K562 (cell line): ENCODE data around the gene DTNA.
"Not testable (repeated sequence)": the region's sequence is repeated elsewhere in the genome, so short reads cannot be mapped to it uniquely, and the experiment has no call there.

Experiments
- CTCF ChIP-seq, 3 experiments: IDR thresholded peaks in 2 of 3; conservative IDR thresholded peaks in 1 of 3; 2 replicates each; pipeline ENCODE4 v1.5.1; 2011 to 2012; ENCODE audit warnings: low read length in 3 of 3, mild to moderate bottlenecking in 3 of 3, control low read depth in 2 of 3, improper control_type of control experiment in 1 of 3, inconsistent platforms in 1 of 3, low read depth in 1 of 3, mixed read lengths in 1 of 3, moderate library complexity in 1 of 3; ENCODE audit not compliant: insufficient read depth in 2 of 3
- E2F1 ChIP-seq: sonication (generic); formaldehyde crosslinking; IDR thresholded peaks from 2 replicates; pipeline ENCODE4 v1.8.1; 2023; ENCODE audit warnings: mild to moderate bottlenecking, missing genetic modification reagents, moderate library complexity
- FOXJ3 ChIP-seq: sonication (generic); formaldehyde crosslinking; IDR thresholded peaks from 2 replicates; pipeline ENCODE4 v1.4.0; 2020; ENCODE audit warnings: mild to moderate bottlenecking, missing genetic modification reagents
- FOXP4 ChIP-seq: sonication (generic); formaldehyde crosslinking; IDR thresholded peaks from 2 replicates; pipeline ENCODE4 v1.8.0; 2022; ENCODE audit warnings: mild to moderate bottlenecking, missing genetic modification reagents, borderline replicate concordance
- POLR2A ChIP-seq: fragments of 450-650 bp; conservative IDR thresholded peaks from 2 replicates; pipeline ENCODE4 v1.6.1; 2016
- PTBP1 ChIP-seq: fragments of 200-400 bp; formaldehyde crosslinking; IDR thresholded peaks from 2 replicates; pipeline ENCODE4 v1.6.1; 2017; ENCODE audit warnings: low read depth, low read length
- RBM17 ChIP-seq: fragments of 200-400 bp; formaldehyde crosslinking; IDR thresholded peaks from 2 replicates; pipeline ENCODE4 v1.6.1; 2017; ENCODE audit warnings: low read depth, mild to moderate bottlenecking, low read length, borderline replicate concordance
- SAFB ChIP-seq: fragments of 200-400 bp; formaldehyde crosslinking; IDR thresholded peaks from 2 replicates; pipeline ENCODE4 v1.6.1; 2017; ENCODE audit warnings: low read depth, low read length, borderline replicate concordance
- TF ChIP-seq, protein P1 (sequence below): IDR thresholded peaks from 2 replicates; pipeline ENCODE4 v1.6.1; 2011; ENCODE audit not compliant: insufficient read length; ENCODE audit errors: extremely low read depth

- not testable (repeated sequence) for TF ChIP-seq POLR2A; PTBP1; RBM17; CTCF (IDR thresholded peaks at IDR 0.05 in 2 of 3, conservative IDR thresholded peaks at IDR 0.05 in 1 of 3; ENCODE audit: insufficient read depth in 2 of 3, low read depth in 1 of 3, low read length in 3 of 3); E2F1; FOXJ3; FOXP4 (CRISPR knock-in tag); SAFB
- TF ChIP-seq, protein P1, sequence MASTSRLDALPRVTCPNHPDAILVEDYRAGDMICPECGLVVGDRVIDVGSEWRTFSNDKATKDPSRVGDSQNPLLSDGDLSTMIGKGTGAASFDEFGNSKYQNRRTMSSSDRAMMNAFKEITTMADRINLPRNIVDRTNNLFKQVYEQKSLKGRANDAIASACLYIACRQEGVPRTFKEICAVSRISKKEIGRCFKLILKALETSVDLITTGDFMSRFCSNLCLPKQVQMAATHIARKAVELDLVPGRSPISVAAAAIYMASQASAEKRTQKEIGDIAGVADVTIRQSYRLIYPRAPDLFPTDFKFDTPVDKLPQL, result not testable (repeated sequence)
Observed at GRCh38 chr18:34922594-34922993, 212.5 kb downstream of the DTNA start.
